Osteoblast (primary cell): ENCODE measurements around the gene PERM1. TPM values are rescaled to one million over a fixed set of nuclear protein-coding genes. Genes with fewer than 3 reads are reported as not detected.

Experiments
- DNase-seq: peaks from one replicate; pipeline ENCODE4 v3.0.0; 2011; ENCODE audit warnings: low spot score, mixed read lengths; ENCODE audit not compliant: insufficient read length; ENCODE audit errors: missing footprints
- H2AFZ ChIP-seq: 2 replicates; pipeline ENCODE4 v1.6.0; 2011; ENCODE audit warnings: mild to moderate bottlenecking, low read length
- H3K27ac ChIP-seq: 2 replicates; pipeline ENCODE4 v1.5.1; 2011; ENCODE audit warnings: mild to moderate bottlenecking, low read depth, low read length, moderate library complexity
- H3K27me3 ChIP-seq: 2 replicates; pipeline ENCODE4 v1.6.0; 2012; ENCODE audit warnings: mild to moderate bottlenecking, control low read depth, inconsistent platforms, low read length, moderate library complexity; ENCODE audit not compliant: insufficient read depth
- H3K36me3 ChIP-seq: 2 replicates; pipeline ENCODE4 v1.5.1; 2011; ENCODE audit warnings: mild to moderate bottlenecking, low read length, control low read depth, moderate library complexity; ENCODE audit not compliant: insufficient read depth
- H3K4me1 ChIP-seq: 2 replicates; pipeline ENCODE4 v1.5.1; 2011; ENCODE audit warnings: mild to moderate bottlenecking, low read length, control low read depth, moderate library complexity; ENCODE audit not compliant: insufficient read depth
- H3K4me2 ChIP-seq: 2 replicates; pipeline ENCODE4 v1.6.0; 2011; ENCODE audit warnings: mild to moderate bottlenecking, low read length; ENCODE audit not compliant: insufficient read depth
- H3K4me3 ChIP-seq: fragments of 200-600 bp; sonication (generic); 3 replicates; pipeline ENCODE4 v1.5.1; 2012; ENCODE audit warnings: mild to moderate bottlenecking, low read length, inconsistent platforms; ENCODE audit not compliant: insufficient read depth
- H3K79me2 ChIP-seq: 2 replicates; pipeline ENCODE4 v1.6.0; 2012; ENCODE audit warnings: mild to moderate bottlenecking, low read length, control low read depth, inconsistent platforms; ENCODE audit not compliant: insufficient read depth
- H3K9me3 ChIP-seq: 2 replicates; pipeline ENCODE4 v1.5.1; 2011; ENCODE audit warnings: low read depth, low read length, control low read depth
- H4K20me1 ChIP-seq: 2 replicates; pipeline ENCODE4 v1.6.0; 2012; ENCODE audit warnings: mild to moderate bottlenecking, low read length, control low read depth; ENCODE audit not compliant: insufficient read depth
- CTCF ChIP-seq: IDR thresholded peaks from 2 replicates; pipeline ENCODE4 v1.5.1; 2011; ENCODE audit warnings: mild to moderate bottlenecking, low read depth, low read length, moderate library complexity; ENCODE audit errors: extremely low read depth
- total RNA-seq: library from RNA; depleted of rRNA; stranded (reverse); fragments of >200 nt; gene quantifications from 2 replicates; pipeline ENCODE4 v1.2.3, GENCODE V29; 2012

The PERM1 gene
- total RNA-seq, 1 donor, result not detected

- H2AFZ ChIP-seq, result no peak overlapping the region
- DNase-seq, result peak; percentile 70
- TF ChIP-seq CTCF, result no peak
These were observed 24.6 kb upstream of the PERM1 start for GRCh38 chr1:1006305-1007159.

GRCh38 chr1:1005774-1006304 is 23.9 kb upstream of the PERM1 start:
- H2AFZ ChIP-seq, result no peak overlapping the region
- peaks cover 2% of the 10 kb centered on the region for H3K4me1 ChIP-seq
- no peak overlapping the region for H3K4me2 ChIP-seq
- DNase-seq, result peak; percentile 76
- H3K27ac ChIP-seq, result no peak overlapping the region
- no peak overlapping the region for H3K4me3 ChIP-seq
- H4K20me1 ChIP-seq, result peaks cover 3% of the 10 kb centered on the region
- no peak for TF ChIP-seq CTCF
- H3K9me3 ChIP-seq, result no peaks in the 10 kb centered on the region
- H3K36me3 ChIP-seq, result no peaks in the 10 kb centered on the region
- no peaks in the 10 kb centered on the region for H3K79me2 ChIP-seq
- H3K27me3 ChIP-seq, result peaks cover 14% of the 10 kb centered on the region

More at GRCh38 chr1:1006305-1007159, 24.6 kb upstream of the PERM1 start:
- Histone ChIP-seq H3K4me3 (no peak overlapping the region), H3K27ac (no peak overlapping the region), H3K79me2 (no peaks in the 10 kb centered on the region), H3K9me3 (no peaks in the 10 kb centered on the region), H3K36me3 (no peaks in the 10 kb centered on the region), H3K4me2 (no peak overlapping the region), H3K27me3 (peaks cover 8% of the 10 kb centered on the region), H4K20me1 (peaks cover 3% of the 10 kb centered on the region), H3K4me1 (no peaks in the 10 kb centered on the region)

DNA sequence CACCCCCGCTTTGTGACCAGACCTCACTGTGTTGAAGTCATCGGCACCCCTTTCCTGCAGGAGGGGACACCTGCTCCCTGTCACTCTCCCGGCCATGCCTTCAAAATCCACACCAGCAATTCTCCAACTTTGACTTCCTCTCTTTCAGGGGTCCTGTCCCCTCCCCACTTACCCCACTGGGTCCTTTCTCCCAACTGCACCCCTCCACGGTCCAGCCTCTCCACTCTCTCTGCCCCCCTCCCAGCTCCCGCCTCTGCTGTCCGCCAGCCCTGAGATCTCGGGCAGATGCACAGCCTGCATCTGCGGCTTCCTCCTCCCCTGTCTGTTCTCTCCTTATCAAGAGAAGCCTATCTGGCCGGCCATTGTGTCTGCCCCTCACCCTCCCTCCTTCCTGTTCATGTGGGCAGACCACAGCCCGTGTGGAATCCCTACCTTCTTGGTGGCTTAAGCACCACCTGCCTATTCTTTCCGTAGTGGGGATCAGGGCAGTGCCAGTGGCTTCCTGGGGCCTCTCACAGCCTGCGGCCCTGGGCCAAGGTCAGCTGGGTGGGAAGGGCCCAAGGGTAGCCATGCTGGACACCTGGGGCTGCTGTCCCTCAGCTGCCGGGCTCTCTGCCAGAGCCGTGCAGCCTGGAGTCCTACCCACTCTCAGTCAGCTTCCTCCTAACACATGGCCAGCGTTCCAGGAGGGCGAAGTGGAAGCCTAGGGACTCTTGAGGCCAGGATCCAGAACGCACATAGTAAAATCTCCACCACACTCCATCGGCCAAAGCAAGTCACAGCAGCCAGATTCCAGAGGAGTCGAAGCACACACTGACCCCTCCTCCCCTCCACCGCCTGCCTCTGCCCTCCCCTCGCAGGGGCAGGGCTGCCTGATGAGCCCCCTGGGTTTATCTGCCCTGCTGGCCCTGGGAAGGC is 23.1 kb upstream of the PERM1 start:
- Histone ChIP-seq H3K4me1 (peaks cover 4% of the 10 kb centered on the region), H3K36me3 (no peaks in the 10 kb centered on the region), H3K79me2 (no peaks in the 10 kb centered on the region), H3K27me3 (peaks cover 22% of the 10 kb centered on the region), H3K4me3 (no peak overlapping the region), H3K4me2 (no peak overlapping the region), H2AFZ (no peak overlapping the region), H3K9me3 (no peaks in the 10 kb centered on the region), H4K20me1 (peaks cover 3% of the 10 kb centered on the region), H3K27ac (no peak overlapping the region)
- peak; percentile 88 for DNase-seq
- no peak for TF ChIP-seq CTCF
